ENCODE data around the gene PHYKPL.

- TF ChIP-seq CTCF (optimal IDR thresholded peaks at IDR 0.05 in 1 of 3, IDR thresholded peaks at IDR 0.05 in 1 of 3, conservative IDR thresholded peaks at IDR 0.05 in 1 of 3; ENCODE audit: extremely low read depth in 1 of 3, insufficient read depth in 2 of 3, low read length in 3 of 3) (no peak), EZH2 (IDR thresholded peaks at IDR 0.05; ENCODE audit: low read length) (no peak)
Observed at GRCh38 chr5:178269499-178269898, 36.9 kb upstream of the PHYKPL start.
